A673 (cell line): ENCODE results near the gene LY6G5C. TPM values are rescaled to one million over a fixed set of nuclear protein-coding genes. Genes with fewer than 3 reads are reported as not detected.
"Not testable (repeated sequence)": the region's sequence is repeated elsewhere in the genome, so short reads cannot be mapped to it uniquely, and the experiment has no call there.

Experiments
- BruUV-seq: library from RNA; stranded (reverse); fragments of 400-500 nt; replicated peaks from 2 replicates; lab custom pipeline; 2021; lab: Mats Ljungman, UMichigan
- CTCF ChIA-PET: fragments of 300-600 bp; sonication (Branson Sonifier 250); formaldehyde crosslinking; loops from one replicate; lab custom pipeline; 2022; ENCODE audit warnings: antibody characterized with exemption; lab: Charles Lee
- POLR2A ChIA-PET: fragments of 300-600 bp; sonication (Branson Sonifier 250); formaldehyde crosslinking; loops from one replicate; lab custom pipeline; 2022; ENCODE audit warnings: antibody characterized with exemption; ENCODE audit not compliant: low non-redundant PET; lab: Charles Lee
- DNase-seq: peaks from one replicate; pipeline ENCODE4 v3.0.0-alpha.2; 2015; ENCODE audit warnings: low spot score
- H3K27ac ChIP-seq: fragments of 200-600 bp; sonication (generic); 2 replicates; pipeline ENCODE4 v1.5.1; 2016; ENCODE audit warnings: mixed run types, low read depth, mild to moderate bottlenecking, mixed read lengths, antibody characterized with exemption, low read length; ENCODE audit not compliant: poor library complexity, severe bottlenecking
- H3K27me3 ChIP-seq: fragments of 200-600 bp; sonication (generic); replicated peaks from 2 replicates; pipeline ENCODE4 v1.6.1; 2017; ENCODE audit warnings: mixed run types, low read depth, mild to moderate bottlenecking, mixed read lengths, antibody characterized with exemption, low read length; ENCODE audit not compliant: insufficient read depth, poor library complexity
- H3K36me3 ChIP-seq: fragments of 200-600 bp; sonication (generic); 2 replicates; pipeline ENCODE4 v1.6.1; 2016; ENCODE audit warnings: mixed run types, mild to moderate bottlenecking, mixed read lengths, antibody characterized with exemption, low read length; ENCODE audit not compliant: insufficient read depth, poor library complexity, severe bottlenecking
- H3K4me1 ChIP-seq: fragments of 200-600 bp; sonication (generic); 2 replicates; pipeline ENCODE4 v1.6.1; 2017; ENCODE audit warnings: mixed run types, mild to moderate bottlenecking, mixed read lengths, antibody characterized with exemption, low read length; ENCODE audit not compliant: insufficient read depth, poor library complexity, severe bottlenecking
- H3K4me3 ChIP-seq: fragments of 200-600 bp; sonication (generic); 2 replicates; pipeline ENCODE4 v1.5.1; 2016; ENCODE audit warnings: low read depth, mixed run types, mild to moderate bottlenecking, mixed read lengths, low read length; ENCODE audit not compliant: poor library complexity, severe bottlenecking
- H3K9me3 ChIP-seq: fragments of 200-600 bp; sonication (generic); 2 replicates; pipeline ENCODE4 v1.6.1; 2016; ENCODE audit warnings: mixed run types, low read depth, mild to moderate bottlenecking, mixed read lengths, antibody characterized with exemption, low read length; ENCODE audit not compliant: poor library complexity, severe bottlenecking
- CTCF ChIP-seq: fragments of 300-800, 200-600 bp; sonication (generic); conservative IDR thresholded peaks from 2 replicates; pipeline ENCODE4 v1.5.1; 2017; ENCODE audit warnings: low read depth, mild to moderate bottlenecking, antibody characterized with exemption, low read length, moderate library complexity, mixed read lengths
- EZH2 ChIP-seq: fragments of 200-600 bp; sonication (generic); IDR thresholded peaks from 2 replicates; pipeline ENCODE4 v1.6.1; 2017; ENCODE audit warnings: borderline replicate concordance, low read depth, mild to moderate bottlenecking, mixed read lengths, antibody characterized with exemption, low read length; ENCODE audit not compliant: poor library complexity, severe bottlenecking
- intact Hi-C: fragments of 100-400 bp; cut with micrococcal nuclease; formaldehyde crosslinking; loops from one replicate; pipeline ENCODE4 v1.10.0; 2022; ENCODE audit not compliant: unreplicated experiment
- total RNA-seq: library from RNA; stranded (reverse); gene quantifications from 2 replicates; pipeline ENCODE4 v1.2.3, GENCODE V29; 2021

LY6G5C gene
- total RNA-seq, 1 experiment from 2014 or later = 6.8 TPM

- ChIA-PET CTCF (no interaction called here), POLR2A (no interaction called here)
Measured at GRCh38 chr6:31712296-31712695, 31.4 kb upstream of the LY6G5C start.

GRCh38 chr6:31711233-31711632 lies 30.4 kb upstream of the LY6G5C start:
- ChIA-PET POLR2A (interaction anchor here (0.6 kb wide), 1 partner anchor 11 kb away, joined by 3 read pairs; no protein-coding TSS in a partner anchor), CTCF (interaction anchor here (0.6 kb wide), 1 partner anchor 116 kb away, joined by 4 read pairs; the partner anchor contains the start of gene HSPA1B)
- Histone ChIP-seq H3K27ac (no peak overlapping the region), H3K4me1 (no peaks in the 10 kb centered on the region), H3K9me3 (no peaks in the 10 kb centered on the region), H3K36me3 (no peaks in the 10 kb centered on the region), H3K4me3 (no peak overlapping the region), H3K27me3 (no peaks in the 10 kb centered on the region)
- TF ChIP-seq CTCF (no peak), EZH2 (no peak)
- no TSS peak for BruUV-seq
- intact Hi-C loops = no loop called here
- DNase-seq = no peak

More at GRCh38 chr6:31712296-31712695, 31.4 kb upstream of the LY6G5C start:
- H3K4me1 ChIP-seq = no peaks in the 10 kb centered on the region
- no peaks in the 10 kb centered on the region for H3K9me3 ChIP-seq
- TF ChIP-seq EZH2 = no peak
- no peak; the same call in 1 of the 2 replicates for TF ChIP-seq CTCF
- H3K27ac ChIP-seq = no peak overlapping the region
- intact Hi-C loops = no loop called here
- no peaks in the 10 kb centered on the region for H3K36me3 ChIP-seq
- H3K4me3 ChIP-seq = no peak overlapping the region
- no peak for DNase-seq
- no TSS peak for BruUV-seq
- H3K27me3 ChIP-seq = no peaks in the 10 kb centered on the region

GRCh38 chr6:31710523-31711219 lies 29.8 kb upstream of the LY6G5C start:
- no peak overlapping the region for H3K4me3 ChIP-seq
- H3K27me3 ChIP-seq = no peaks in the 10 kb centered on the region
- ChIA-PET CTCF (no interaction called here), POLR2A (no interaction called here)
- BruUV-seq = no TSS peak
- no peak for DNase-seq
- no peaks in the 10 kb centered on the region for H3K36me3 ChIP-seq
- no peaks in the 10 kb centered on the region for H3K9me3 ChIP-seq
- intact Hi-C loops = no loop called here
- no peak overlapping the region for H3K27ac ChIP-seq
- no peak for TF ChIP-seq CTCF
- no peak for TF ChIP-seq EZH2
- H3K4me1 ChIP-seq = no peaks in the 10 kb centered on the region

GRCh38 chr6:31709157-31709556 lies 28.3 kb upstream of the LY6G5C start:
- intact Hi-C loops, H3K36me3 ChIP-seq, H3K4me3 ChIP-seq, H3K9me3 ChIP-seq, POLR2A ChIA-PET, BruUV-seq, H3K4me1 ChIP-seq, H3K27me3 ChIP-seq, DNase-seq, H3K27ac ChIP-seq, CTCF ChIA-PET: not testable (repeated sequence)
